ENCODE data around the gene CARMIL1. TPM values are rescaled to one million over a fixed set of nuclear protein-coding genes. Genes with fewer than 3 reads are reported as not detected.

Gene CARMIL1
- total and polyA plus RNA-seq, 4 donors = 22.3 to 33.9 (median 31.6) TPM

DNA sequence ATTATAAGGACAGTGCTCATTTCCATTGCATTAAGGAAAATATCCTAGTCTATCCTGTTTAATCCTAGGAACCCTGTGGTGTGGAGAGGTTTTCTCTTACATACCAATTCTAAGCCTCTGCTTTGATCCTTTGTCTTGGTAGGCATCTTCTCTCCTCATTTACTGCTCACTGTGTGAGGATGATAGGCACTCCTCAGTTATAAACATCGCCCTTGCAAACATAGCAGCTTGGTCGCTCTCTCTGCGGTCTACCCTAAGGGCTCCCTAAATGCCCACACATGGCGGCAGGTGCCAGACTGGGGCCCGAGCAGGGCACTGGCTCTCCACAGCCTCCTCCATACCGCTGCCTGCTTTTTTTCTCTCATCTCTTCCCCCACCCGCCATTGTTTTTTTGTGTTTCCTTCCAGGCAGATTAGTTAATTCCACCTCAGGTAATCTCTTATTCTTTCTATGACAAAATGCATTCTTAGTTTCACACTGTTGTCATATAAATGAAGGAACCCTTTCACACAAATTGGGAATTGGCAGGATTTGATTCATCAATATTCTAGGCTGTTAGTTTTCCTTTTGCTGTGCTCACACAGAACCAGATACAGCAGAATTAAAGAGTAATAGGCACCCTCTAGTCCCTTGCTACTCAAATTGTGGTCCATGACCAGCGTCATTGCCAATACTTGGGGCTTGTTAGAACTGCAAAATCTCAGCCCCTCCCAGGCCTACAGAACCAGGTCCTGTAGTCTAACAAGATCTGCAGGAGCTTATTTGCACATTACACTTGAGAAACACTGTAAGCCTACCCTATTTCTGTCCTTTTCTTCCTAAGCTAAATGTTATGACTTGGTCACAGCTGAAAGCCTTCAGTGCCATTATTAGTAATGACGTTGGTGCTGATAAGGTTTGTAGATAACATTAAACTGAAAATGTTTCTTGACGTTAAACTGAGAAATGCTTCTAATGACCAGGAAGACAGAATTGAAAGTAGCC lies 36.3 kb downstream of the CARMIL1 start:
- Histone ChIP-seq H3K36me3 (ENCODE audit: control insufficient read depth in 1 of 2, insufficient read depth in 2 of 2, low read length in 1 of 2) (no peaks in the 10 kb centered on the region), H3K9me3 (ENCODE audit: control insufficient read depth, low read length) (no peaks in the 10 kb centered on the region), H3K4me3 (ENCODE audit: low read length in 2 of 2) (no peak overlapping the region), H3K4me1 (ENCODE audit: control insufficient read depth in 1 of 2, insufficient read depth in 2 of 2, low read length in 2 of 2) (peaks cover 13 to 18% of the 10 kb centered on the region in 2 donors), H3K27me3 (ENCODE audit: control insufficient read depth in 1 of 2, insufficient read depth in 2 of 2, low read length in 1 of 2) (no peaks in the 10 kb centered on the region), H3K27ac (ENCODE audit: low read depth in 1 of 2, low read length in 2 of 2) (peak overlapping the region; percentile 22 to 89)
- intact Hi-C loops (cut with DNase I) = no loop called here
- no peak for DNase-seq
- ATAC-seq (ENCODE audit: low FRiP score) = no peak
- 42 to 64% methylated on average over 10 of the region's 10 CpGs for WGBS, 2 donors

DNA sequence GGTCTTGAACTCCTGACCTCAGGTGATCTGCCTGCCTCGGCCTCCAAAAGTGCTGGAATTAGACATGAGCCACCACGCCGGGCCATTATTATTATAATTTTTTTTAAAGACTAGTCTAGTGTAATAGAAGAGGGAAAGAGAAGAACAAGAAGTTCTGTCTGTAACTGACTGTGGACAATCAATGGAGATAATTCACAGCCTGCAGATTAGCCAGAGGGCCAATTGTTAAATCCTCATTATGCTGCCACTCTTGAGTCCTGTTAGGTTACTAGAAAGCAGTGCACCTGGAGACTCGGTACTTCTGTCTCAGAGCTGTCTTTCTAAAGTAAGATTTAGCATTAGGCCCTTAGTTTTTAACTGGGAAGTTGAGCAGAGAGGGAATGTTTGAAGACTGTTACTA lies 37.5 kb downstream of the CARMIL1 start:
- DNase-seq (no peak), ATAC-seq (ENCODE audit: low FRiP score) (no peak)
- H3K4me3 ChIP-seq (ENCODE audit: low read length in 2 of 2) = no peak overlapping the region
- peaks cover 11 to 17% of the 10 kb centered on the region in 2 donors for H3K4me1 ChIP-seq (ENCODE audit: control insufficient read depth in 1 of 2, insufficient read depth in 2 of 2, low read length in 2 of 2)
- WGBS, 2 donors = 32 to 37% methylated on average over 4 of the region's 4 CpGs
- H3K27me3 ChIP-seq (ENCODE audit: control insufficient read depth in 1 of 2, insufficient read depth in 2 of 2, low read length in 1 of 2) = no peaks in the 10 kb centered on the region
- intact Hi-C loops (cut with DNase I) = no loop called here
- H3K27ac ChIP-seq (ENCODE audit: low read depth in 1 of 2, low read length in 2 of 2) = no peak overlapping the region
- no peaks in the 10 kb centered on the region for H3K9me3 ChIP-seq (ENCODE audit: control insufficient read depth, low read length)
- no peaks in the 10 kb centered on the region for H3K36me3 ChIP-seq (ENCODE audit: control insufficient read depth in 1 of 2, insufficient read depth in 2 of 2, low read length in 1 of 2)

DNA sequence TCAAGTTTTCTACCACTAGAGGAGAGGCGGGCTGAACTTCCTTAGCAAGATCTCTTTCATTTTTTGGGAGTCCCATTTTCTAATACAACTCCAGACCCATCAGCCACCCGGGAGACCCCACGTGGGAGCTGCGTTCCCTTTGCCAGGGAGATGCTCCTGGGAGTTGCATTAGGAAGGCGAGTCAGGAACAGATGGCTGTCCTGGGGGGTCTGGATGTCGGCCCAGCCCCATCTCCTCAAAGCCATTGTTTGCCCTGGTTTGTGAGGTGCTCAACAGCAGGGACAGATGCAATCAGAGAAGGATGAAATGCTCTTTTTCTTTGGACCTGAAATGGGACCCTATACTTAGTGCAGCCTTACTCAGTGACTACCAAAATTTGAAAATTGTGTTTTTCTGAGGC lies 39.4 kb downstream of the CARMIL1 start:
- intact Hi-C loops (cut with DNase I) = no loop called here
- 89 to 94% methylated on average over 6 of the region's 6 CpGs for WGBS, 2 donors

DNA sequence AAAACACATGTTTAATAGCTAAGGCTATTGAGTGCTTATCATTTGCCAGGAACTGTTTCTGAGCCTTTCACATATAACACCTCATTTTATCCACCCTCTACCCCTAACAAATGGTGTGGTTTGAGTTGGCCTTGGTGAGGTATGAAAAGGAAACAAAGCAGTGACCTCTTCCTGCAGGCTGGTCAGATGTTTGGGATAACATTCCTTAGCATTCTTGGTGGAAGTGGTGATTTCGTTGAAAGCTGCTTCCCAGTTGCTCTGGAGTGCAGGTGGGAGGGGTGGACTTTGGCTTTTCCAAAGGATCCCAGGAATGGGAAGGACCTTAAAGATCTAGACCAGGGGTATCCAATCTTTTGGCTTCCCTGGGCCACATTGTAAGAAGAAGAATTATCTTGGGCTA lies 41.3 kb downstream of the CARMIL1 start:
- H3K4me3 ChIP-seq (ENCODE audit: low read length in 2 of 2) = no peak overlapping the region
- H3K27ac ChIP-seq (ENCODE audit: low read depth in 1 of 2, low read length in 2 of 2) = no peak overlapping the region
- intact Hi-C loops (cut with DNase I) = no loop called here
- ATAC-seq (ENCODE audit: low FRiP score) (no peak), DNase-seq (no peak)
- no peaks in the 10 kb centered on the region for H3K27me3 ChIP-seq (ENCODE audit: control insufficient read depth in 1 of 2, insufficient read depth in 2 of 2, low read length in 1 of 2)
- H3K36me3 ChIP-seq (ENCODE audit: control insufficient read depth in 1 of 2, insufficient read depth in 2 of 2, low read length in 1 of 2) = no peaks in the 10 kb centered on the region
- H3K9me3 ChIP-seq (ENCODE audit: control insufficient read depth, low read length) = no peaks in the 10 kb centered on the region
- WGBS, 2 donors = 0 to 5% methylated on average over 1 of the region's 1 CpG
- peaks cover 10 to 22% of the 10 kb centered on the region in 2 donors for H3K4me1 ChIP-seq (ENCODE audit: control insufficient read depth in 1 of 2, insufficient read depth in 2 of 2, low read length in 2 of 2)

More for the DNA sequence above, 39.4 kb downstream of the CARMIL1 start:
- no peaks in the 10 kb centered on the region for H3K27me3 ChIP-seq (ENCODE audit: control insufficient read depth in 1 of 2, insufficient read depth in 2 of 2, low read length in 1 of 2)
- ATAC-seq (ENCODE audit: low FRiP score) (no peak), DNase-seq (no peak)
- H3K4me3 ChIP-seq (ENCODE audit: low read length in 2 of 2) = no peak overlapping the region
- peaks cover 7 to 17% of the 10 kb centered on the region in 2 donors for H3K4me1 ChIP-seq (ENCODE audit: control insufficient read depth in 1 of 2, insufficient read depth in 2 of 2, low read length in 2 of 2)
- no peaks in the 10 kb centered on the region for H3K36me3 ChIP-seq (ENCODE audit: control insufficient read depth in 1 of 2, insufficient read depth in 2 of 2, low read length in 1 of 2)
- no peak overlapping the region for H3K27ac ChIP-seq (ENCODE audit: low read depth in 1 of 2, low read length in 2 of 2)
- H3K9me3 ChIP-seq (ENCODE audit: control insufficient read depth, low read length) = no peaks in the 10 kb centered on the region

DNA sequence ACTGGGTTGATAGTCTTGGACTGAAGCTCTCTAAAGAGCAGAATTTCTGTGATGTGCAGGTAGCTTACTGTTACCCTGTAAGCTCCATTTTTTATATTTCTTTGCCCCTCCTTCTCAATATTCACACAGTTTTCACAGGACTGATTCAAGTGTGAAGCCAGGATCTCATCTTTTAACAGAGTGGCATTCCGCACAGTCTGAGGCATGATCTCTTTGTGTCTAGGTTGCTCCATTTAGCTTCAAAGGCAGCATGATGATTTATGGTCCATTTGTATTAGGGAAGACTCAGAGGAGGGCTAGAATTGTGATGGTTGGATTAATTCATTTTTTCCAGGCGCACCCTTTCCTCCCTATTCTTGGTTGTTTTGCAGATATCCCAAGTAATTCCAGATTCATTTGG lies 43.5 kb downstream of the CARMIL1 start:
- no peaks in the 10 kb centered on the region for H3K36me3 ChIP-seq (ENCODE audit: control insufficient read depth in 1 of 2, insufficient read depth in 2 of 2, low read length in 1 of 2)
- no peaks in the 10 kb centered on the region for H3K27me3 ChIP-seq (ENCODE audit: control insufficient read depth in 1 of 2, insufficient read depth in 2 of 2, low read length in 1 of 2)
- no peak overlapping the region for H3K27ac ChIP-seq (ENCODE audit: low read depth in 1 of 2, low read length in 2 of 2)
- peaks cover 7 to 18% of the 10 kb centered on the region in 2 donors for H3K4me1 ChIP-seq (ENCODE audit: control insufficient read depth in 1 of 2, insufficient read depth in 2 of 2, low read length in 2 of 2)
- ATAC-seq (ENCODE audit: low FRiP score) (no peak), DNase-seq (no peak)
- no peak overlapping the region for H3K4me3 ChIP-seq (ENCODE audit: low read length in 2 of 2)
- intact Hi-C loops (cut with DNase I) = no loop called here
- 97 to 100% methylated on average over 2 of the region's 2 CpGs for WGBS, 2 donors
- H3K9me3 ChIP-seq (ENCODE audit: control insufficient read depth, low read length) = no peaks in the 10 kb centered on the region

DNA sequence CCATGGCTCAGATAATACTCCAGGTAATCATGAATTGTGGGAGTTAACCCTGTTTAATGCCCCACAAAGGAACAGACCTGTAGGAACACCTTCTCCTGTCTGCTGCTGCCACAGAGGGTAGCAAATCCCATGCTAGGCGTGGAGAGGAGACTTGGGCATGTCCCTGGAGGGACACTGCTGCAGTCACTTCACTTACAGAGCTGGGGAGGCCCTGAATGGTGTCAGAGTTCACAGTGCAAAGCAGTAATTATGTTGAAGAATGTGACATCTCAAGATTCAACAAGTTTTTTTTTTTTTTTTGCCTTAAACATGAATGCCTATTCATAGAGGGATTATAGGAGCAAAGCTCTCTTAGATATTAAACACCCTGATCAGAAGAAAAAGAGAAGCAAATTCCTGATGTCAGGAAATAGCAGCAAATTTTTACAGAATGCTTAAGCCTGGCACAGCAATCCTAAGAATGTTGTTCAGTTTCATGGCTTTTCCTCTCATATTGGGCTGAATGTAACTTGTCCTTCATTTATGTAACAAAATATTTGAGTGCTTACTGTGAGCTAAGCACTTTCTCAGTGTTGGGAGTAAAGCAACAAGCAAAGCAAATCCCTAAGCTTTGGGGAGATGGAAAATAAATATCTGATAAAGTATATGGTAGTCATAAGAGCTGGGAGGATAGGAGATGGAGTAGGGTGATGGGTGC lies 45.0 kb downstream of the CARMIL1 start:
- 89 to 91% methylated on average over 1 of the region's 1 CpG for WGBS, 2 donors
- intact Hi-C loops (cut with DNase I) = no loop called here
- peaks cover 10 to 23% of the 10 kb centered on the region in 2 donors for H3K4me1 ChIP-seq (ENCODE audit: control insufficient read depth in 1 of 2, insufficient read depth in 2 of 2, low read length in 2 of 2)
- DNase-seq = no peak
- no peaks in the 10 kb centered on the region for H3K36me3 ChIP-seq (ENCODE audit: control insufficient read depth in 1 of 2, insufficient read depth in 2 of 2, low read length in 1 of 2)
- H3K27ac ChIP-seq (ENCODE audit: low read depth in 1 of 2, low read length in 2 of 2) = peak overlapping the region; percentile 57 to 89
- no peaks in the 10 kb centered on the region for H3K27me3 ChIP-seq (ENCODE audit: control insufficient read depth in 1 of 2, insufficient read depth in 2 of 2, low read length in 1 of 2)
- H3K4me3 ChIP-seq (ENCODE audit: low read length in 2 of 2) = no peak overlapping the region
- no peak for ATAC-seq (ENCODE audit: low FRiP score)
- H3K9me3 ChIP-seq (ENCODE audit: control insufficient read depth, low read length) = no peaks in the 10 kb centered on the region

DNA sequence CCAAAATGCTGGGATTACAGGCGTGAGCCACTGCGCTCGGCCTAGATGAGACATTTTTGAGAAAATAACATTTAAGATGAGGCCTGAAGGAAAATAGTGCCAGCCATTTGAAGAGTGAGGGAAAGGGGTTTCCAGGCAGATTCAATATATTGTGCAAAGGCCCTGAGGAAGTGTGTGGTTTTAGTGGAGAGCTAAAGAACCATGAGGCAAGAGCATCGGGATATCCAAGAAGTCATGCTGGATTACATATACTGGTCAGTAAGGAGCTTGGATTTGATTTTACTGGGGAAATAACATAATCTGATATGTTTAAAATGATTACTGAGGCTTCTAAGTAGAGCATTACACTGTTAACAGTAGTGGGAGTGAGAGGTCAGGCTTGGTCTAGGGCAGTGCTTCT lies 47.0 kb downstream of the CARMIL1 start:
- Histone ChIP-seq H3K9me3 (ENCODE audit: control insufficient read depth, low read length) (no peaks in the 10 kb centered on the region), H3K4me1 (ENCODE audit: control insufficient read depth in 1 of 2, insufficient read depth in 2 of 2, low read length in 2 of 2) (peaks cover 10 to 16% of the 10 kb centered on the region in 2 donors), H3K27me3 (ENCODE audit: control insufficient read depth in 1 of 2, insufficient read depth in 2 of 2, low read length in 1 of 2) (no peaks in the 10 kb centered on the region), H3K4me3 (ENCODE audit: low read length in 2 of 2) (no peak overlapping the region), H3K27ac (ENCODE audit: low read depth in 1 of 2, low read length in 2 of 2) (no peak overlapping the region), H3K36me3 (ENCODE audit: control insufficient read depth in 1 of 2, insufficient read depth in 2 of 2, low read length in 1 of 2) (no peaks in the 10 kb centered on the region)
- intact Hi-C loops (cut with DNase I) = no loop called here
- 96 to 97% methylated on average over 4 of the region's 4 CpGs for whole genome bisulfite sequencing, 2 donors
- no peak for ATAC-seq (ENCODE audit: low FRiP score)
- no peak for DNase-seq

DNA sequence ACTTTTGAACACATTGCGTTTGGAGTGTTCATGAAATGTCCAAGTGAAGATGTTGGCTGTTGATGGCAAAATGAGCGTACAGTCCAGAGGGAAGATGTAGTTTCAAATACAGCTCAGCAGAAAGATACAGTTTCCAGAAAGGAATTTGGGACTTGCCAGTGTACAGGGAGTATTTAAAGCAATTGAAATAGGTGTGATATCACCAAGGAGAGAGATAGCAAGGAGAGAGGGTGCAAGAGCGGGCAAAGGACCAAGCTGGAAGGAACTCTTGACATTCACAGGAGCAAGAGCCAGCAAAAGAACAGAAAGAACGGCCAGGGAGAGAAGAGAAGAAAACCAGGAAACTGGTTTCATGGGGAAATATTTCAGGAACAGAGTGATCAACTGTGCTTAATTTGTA lies 47.8 kb downstream of the CARMIL1 start:
- peak overlapping the region; percentile 33 to 42 for H3K27ac ChIP-seq (ENCODE audit: low read depth in 1 of 2, low read length in 2 of 2)
- H3K4me3 ChIP-seq (ENCODE audit: low read length in 2 of 2) = no peak overlapping the region
- no peaks in the 10 kb centered on the region for H3K9me3 ChIP-seq (ENCODE audit: control insufficient read depth, low read length)
- intact Hi-C loops (cut with DNase I) = no loop called here
- ATAC-seq (ENCODE audit: low FRiP score) = no peak
- no peak for DNase-seq
- H3K36me3 ChIP-seq (ENCODE audit: control insufficient read depth in 1 of 2, insufficient read depth in 2 of 2, low read length in 1 of 2) = no peaks in the 10 kb centered on the region
- WGBS, 2 donors = 57 to 60% methylated on average over 4 of the region's 4 CpGs
- no peaks in the 10 kb centered on the region for H3K27me3 ChIP-seq (ENCODE audit: control insufficient read depth in 1 of 2, insufficient read depth in 2 of 2, low read length in 1 of 2)
- H3K4me1 ChIP-seq (ENCODE audit: control insufficient read depth in 1 of 2, insufficient read depth in 2 of 2, low read length in 2 of 2) = peaks cover 11 to 22% of the 10 kb centered on the region in 2 donors

Data from aorta (tissue), 5 donors.